Measurements from ENCODE around the gene RNASE2.
"Not testable (repeated sequence)": the region's sequence is repeated elsewhere in the genome, so short reads cannot be mapped to it uniquely, and the experiment has no call there.

RNASE2 gene

DNA sequence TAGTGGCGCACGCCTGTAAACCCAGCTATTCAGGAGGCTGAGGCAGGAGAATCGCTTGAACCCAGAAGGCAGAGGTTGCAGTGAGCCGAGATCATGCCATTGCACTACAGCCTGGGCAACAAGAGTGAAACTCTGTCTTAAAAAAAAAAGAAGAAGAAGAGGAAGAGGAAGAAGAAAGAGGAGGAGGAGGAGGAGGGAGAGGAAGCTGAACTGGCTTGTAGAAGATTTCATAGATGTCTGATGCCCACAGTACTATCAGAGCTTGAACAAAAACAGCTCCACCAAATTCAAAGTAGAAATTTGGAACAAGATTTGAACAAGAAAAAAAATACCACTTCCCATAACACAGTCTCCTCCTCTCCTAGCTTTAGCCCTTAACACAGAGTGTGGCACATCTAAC lies 30.4 kb downstream of the RNASE2 start:
- DNase-seq: not testable (repeated sequence)

DNA sequence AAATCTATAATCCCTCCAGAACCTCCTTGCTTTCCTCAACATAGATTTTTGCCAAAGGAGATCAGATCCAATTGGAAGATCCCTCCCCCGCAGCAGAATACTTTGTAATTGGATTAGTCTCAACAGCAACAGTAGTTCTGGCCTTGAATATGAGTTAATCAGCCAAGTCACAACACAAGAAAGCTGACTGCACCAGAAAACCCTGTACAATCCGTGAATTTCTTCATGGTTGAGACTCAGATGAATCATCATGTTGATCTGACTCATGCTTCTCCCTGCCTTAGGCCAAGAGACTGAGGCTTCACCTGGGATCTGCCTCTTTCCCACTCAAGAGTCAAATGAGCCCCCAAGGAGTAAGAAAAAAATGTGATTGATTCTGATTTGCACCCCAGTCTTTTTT lies 31.5 kb downstream of the RNASE2 start:
- no peak for DNase-seq

DNA sequence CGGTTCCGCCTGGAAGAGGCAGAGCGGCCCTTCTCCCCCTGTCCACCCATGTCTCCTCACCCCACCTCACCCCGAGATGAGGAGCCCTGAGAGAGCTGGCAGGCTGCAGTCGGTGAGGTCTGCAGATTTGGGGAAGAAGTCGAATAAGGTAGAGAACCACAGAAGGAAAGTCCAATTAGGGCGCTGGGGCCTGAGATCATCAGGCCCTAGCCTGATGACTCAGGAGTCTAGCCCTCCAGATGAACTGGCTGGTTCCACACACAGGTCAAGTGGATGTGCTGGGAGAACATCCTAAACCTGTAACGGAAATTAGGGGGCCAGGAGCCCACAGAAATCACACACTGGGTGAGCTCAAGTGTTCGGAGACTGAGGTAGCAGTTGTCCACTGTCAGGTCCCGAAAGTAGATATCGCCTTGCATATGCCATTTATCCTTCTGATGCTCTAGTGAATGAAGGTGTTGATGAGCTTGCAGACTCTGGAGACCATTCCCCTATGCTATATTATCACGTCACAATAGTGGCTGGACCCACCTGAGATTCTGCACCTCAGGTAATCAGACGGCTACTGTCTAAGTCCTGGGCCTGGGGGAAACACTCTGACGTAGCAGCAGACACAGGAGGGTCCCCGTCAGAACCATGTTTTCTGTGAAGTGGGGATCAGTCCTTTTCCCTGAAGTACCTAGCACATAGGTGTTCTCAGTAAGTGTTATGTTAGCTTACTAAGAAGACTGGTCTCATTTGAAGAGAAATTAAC lies 33.6 kb downstream of the RNASE2 start:
- DNase-seq: no peak

DNA sequence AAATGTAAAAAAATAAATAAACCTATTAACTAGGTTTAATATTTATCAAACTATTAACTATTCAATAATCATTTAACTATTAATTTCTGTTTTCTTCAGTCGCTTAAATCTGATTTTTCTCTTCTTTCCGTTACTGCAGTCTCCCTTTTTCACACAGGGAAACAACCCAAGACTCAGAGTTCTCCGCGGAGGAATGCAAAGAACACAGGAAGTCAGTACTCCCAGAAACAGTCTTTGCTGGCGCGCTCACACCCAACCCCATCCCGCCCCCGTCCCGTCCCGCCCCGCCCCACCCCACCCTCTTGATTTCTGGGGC lies 34.1 kb downstream of the RNASE2 start:
- no peak for DNase-seq

DNA sequence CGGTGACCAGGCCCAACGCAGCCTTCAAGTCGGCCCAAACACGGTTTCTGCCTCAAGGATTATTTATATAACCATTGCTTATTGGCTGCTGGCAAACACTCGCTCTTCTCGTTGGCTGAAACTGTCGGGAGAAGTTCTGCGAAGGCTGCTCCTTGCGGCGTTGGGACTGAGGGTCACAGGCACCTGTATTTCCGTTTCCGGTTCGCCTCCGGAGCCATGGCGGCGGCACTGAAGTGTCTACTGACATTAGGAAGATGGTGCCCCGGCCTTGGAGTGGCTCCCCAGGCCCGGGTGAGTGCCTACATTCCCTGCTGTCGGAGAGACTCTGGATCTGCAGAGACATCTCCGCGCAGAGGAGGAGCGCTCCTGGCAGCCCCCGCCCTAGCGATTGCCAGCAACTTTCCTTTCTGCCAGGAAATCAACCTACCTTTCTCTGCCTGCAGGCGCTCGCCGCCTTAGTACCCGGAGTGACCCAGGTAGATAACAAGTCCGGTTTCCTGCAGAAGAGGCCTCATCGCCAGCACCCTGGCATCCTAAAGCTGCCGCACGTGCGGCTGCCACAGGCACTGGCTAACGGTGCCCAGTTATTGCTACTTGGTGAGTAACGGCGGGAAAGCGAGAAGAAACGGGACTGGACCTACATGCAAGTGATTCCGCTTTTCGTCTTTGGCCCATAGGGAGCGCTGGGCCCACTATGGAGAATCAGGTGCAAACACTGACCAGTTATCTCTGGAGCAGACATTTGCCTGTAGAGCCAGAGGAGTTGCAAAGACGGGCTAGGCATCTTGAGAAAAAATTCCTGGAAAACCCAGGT lies 34.7 kb downstream of the RNASE2 start, which contains the start of gene METTL17:
METTL17 (plus strand) TSS at position 194 of the 814 bp plus-strand sequence; CDS start at position 217, 23 bp downstream.
- peak; percentile 81 for DNase-seq

DNA sequence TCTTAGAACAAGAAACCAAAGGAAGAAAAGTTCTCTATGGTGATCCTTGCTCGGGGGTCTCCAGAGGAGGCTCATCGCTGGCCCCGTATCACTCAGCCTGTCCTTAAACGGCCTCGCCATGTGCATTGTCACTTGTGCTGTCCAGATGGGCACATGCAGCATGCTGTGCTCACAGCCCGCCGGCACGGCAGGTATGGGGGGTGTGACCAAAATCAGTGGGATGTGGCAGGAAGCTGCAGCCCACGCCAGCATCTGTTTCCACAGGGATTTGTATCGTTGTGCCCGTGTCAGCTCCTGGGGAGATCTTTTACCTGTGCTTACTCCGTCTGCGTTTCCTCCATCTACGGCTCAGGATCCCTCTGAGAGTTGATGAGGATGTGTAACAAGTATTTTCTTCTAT lies 41.2 kb downstream of the RNASE2 start:
- DNase-seq: no peak

DNA sequence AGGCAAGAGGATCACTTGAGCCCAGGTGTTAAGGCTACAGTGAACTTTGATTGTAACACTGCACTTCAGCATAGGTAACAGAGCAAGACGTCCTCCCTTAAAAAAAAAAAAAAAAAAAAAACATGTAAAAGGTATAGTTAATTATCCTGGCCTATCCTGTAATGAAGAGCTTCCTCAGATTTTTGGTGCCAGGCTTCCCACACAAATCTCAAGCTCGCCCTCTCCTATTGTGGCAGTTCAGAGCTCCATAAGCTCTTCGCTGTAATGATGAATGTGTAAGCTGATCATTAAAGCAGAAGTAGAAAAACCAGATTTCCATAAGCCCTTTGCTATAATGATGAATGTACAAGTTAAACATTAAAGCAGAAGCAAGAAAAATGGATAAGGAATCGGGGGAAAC lies 41.8 kb downstream of the RNASE2 start:
- DNase-seq: no peak

DNA sequence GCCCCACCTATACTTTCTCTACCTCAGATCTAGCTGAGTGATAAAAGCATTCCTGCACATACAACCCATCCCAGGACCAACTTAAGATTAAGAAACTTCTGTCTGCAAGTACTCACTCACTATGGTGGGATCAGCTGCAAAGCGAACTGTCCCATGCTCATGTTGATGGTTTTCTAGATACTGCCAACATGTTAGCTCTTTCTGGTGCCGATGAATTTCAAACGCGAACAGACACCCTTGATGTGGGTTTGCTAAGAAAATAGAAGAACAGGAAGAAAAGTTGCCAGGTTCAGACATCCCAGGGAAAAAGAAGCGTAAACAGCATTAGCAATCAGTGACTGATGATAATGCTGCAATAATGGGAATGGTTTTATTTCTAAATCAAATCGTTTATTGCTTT lies 42.3 kb downstream of the RNASE2 start:
- no peak for DNase-seq

DNA sequence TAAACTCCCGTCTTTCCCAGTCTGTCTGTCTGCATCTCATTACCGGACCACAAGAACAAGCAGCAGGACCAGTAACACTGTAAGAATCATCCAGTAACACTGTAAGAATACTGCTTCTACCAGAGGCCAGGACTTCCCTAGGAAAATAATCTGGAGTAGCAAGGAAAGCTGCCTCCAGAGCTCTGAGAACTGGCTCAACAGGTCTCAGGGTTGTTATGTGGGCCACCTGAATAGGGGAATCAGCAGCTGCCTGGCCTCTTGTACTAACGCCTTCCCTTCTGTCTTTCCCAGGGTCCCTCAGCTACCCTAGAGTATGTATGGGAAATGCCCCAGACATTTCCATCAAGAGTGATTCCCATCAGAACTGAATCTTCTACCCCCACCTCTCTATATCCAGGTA lies 42.9 kb downstream of the RNASE2 start:
- no peak for DNase-seq

DNA sequence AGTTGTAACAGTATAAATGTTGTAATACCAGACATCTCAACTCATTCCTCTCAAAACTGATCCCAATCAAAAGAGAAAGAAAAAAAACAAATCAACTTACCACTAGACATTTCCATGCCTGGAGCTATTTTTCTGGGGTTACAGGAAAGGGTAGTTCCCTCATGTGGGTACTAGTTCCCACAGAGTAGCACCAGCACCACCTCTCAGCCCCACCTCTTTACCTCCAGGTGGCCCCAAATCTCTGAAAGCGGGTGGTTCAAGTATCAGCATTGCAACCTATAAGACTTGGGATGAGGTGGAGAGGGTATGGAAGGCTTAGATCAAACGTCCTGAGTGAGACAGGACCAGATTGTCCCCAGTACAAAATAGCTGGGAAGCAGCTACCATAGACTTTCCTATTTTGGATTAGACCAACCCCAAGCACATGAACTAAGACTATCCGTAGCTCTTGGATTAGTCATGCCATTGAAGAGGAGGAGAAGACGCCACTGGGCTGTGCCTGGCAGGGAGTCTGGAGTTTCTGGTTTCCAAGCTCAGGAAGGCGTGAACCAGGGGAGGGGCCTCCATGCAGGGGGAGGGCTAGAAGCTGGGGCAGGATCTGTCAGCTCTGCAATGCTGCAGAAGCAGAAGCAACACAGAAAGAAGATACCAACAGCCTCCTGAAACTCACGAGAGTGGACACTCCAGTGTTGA lies 43.5 kb downstream of the RNASE2 start, which contains the start of gene SLC39A2:
SLC39A2 (plus strand) TSS at position 620 of the 693 bp plus-strand sequence. CDS start 154 bp downstream, outside the sequence.
- DNase-seq: no peak

DNA sequence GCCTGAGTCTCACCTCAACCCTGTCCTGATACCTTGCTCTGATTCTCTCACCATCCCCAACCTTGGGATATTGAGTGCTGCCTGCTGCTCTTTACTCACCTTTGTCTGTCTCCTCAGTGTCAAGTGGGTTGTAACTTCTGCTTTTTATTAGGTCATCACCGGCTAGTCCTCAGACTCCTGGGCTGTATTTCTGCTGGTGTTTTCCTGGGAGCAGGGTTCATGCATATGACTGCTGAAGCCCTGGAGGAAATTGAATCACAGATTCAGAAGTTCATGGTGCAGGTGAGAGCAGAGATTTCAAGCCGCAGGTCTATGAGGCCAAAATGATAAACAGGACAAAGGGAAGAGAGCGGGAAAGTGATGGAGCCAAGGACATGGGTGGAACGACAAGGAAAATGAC lies 44.3 kb downstream of the RNASE2 start:
- no peak for DNase-seq

DNA sequence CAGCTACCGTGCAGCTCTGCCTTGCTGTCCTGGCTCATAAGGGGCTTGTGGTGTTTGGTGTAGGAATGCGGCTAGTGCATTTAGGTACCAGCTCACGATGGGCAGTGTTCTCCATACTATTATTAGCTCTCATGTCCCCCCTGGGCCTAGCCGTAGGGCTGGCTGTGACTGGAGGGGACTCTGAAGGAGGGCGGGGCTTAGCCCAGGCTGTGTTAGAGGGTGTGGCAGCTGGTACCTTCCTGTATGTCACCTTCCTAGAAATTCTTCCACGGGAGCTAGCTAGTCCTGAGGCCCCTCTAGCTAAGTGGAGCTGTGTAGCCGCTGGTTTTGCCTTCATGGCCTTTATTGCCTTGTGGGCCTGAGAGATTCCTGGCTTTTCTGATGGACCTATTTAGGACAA lies 45.9 kb downstream of the RNASE2 start:
- no peak for DNase-seq

DNA sequence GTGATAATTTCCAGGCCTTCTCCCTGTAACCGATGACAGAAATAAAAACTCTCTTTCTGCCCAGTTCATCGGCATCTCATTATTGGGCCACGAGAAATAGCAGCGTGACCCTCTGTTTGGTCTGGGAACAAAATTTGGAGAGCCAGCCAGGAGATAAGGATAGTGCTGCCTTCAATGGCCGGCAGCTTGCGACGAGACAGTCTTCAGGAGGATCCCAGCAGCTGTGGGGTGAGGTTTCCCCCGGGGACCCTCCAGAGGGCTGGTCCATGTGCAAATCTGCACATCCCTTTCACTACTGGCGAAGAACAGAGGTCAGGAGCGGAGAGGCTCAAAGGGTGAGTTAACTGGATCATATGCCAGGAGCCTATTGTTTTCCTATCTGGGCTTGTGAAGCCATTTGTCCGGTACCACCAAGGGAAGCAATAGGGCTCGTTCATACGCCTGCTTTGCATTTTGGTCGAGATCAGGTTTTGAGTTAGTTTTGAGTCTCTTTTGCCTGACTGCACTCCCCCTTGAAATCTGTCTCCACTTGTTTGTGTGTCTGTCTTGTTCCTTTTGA lies 48.6 kb downstream of the RNASE2 start:
- no peak for DNase-seq

Data from activated T-cell treated with anti-CD3 and anti-CD28 coated beads, Interleukin-2, amount 50 U/mL, for 1 hour (primary cell).